GM12872 (cell line): Measurements from ENCODE around the gene AKAP13.

Experiments used
- CTCF ChIP-seq: IDR thresholded peaks from 3 replicates; pipeline ENCODE4 v1.5.1; 2011; ENCODE audit warnings: low read depth, mild to moderate bottlenecking, low read length, moderate library complexity; ENCODE audit not compliant: insufficient read depth

Gene AKAP13

GRCh38 chr15:85606738-85607137 is 226.3 kb downstream of the AKAP13 start:
- no peak for TF ChIP-seq CTCF

- no peak for TF ChIP-seq CTCF
Observed at GRCh38 chr15:85607141-85607806, 226.9 kb downstream of the AKAP13 start.

- no peak for TF ChIP-seq CTCF
Observed at GRCh38 chr15:85607842-85608241, 227.4 kb downstream of the AKAP13 start.

DNA sequence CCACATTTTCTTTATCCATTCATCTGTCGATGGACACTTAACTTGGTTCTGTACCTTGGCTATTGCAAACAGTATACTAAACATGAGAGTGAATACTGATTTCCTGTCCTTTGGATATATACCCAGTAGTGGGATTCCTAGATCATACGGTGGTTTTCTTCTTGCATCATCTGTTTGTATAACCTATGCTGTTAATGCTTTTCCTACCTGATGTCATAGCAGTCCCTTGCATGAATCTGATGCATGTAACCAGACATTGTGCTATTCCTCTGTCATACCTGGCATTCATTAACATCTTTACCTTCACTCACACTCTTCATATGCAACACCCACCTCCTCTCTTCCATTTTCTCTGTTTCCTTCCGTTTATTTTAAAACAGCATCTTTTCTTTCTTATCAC is 229.1 kb downstream of the AKAP13 start:
- no peak for TF ChIP-seq CTCF

DNA sequence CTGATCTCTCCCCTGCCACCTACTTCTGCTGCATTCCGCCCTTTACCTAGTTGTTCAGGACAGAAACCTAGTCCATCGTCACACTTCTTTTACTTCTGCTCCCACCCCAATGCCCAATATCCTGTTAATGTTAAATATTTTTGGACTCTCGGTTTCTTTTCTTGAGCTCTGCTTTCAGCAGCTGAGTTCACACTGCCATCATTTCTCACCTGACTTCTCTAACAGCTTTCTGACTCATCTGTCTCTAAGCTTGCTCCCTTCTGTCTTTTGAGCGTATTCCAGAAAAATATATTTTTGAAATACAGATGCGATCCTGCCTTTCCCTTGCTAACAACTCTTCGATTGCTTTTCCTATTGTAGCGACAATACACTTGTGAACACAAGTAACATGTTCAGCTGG is 231.0 kb downstream of the AKAP13 start:
- TF ChIP-seq CTCF = no peak

DNA sequence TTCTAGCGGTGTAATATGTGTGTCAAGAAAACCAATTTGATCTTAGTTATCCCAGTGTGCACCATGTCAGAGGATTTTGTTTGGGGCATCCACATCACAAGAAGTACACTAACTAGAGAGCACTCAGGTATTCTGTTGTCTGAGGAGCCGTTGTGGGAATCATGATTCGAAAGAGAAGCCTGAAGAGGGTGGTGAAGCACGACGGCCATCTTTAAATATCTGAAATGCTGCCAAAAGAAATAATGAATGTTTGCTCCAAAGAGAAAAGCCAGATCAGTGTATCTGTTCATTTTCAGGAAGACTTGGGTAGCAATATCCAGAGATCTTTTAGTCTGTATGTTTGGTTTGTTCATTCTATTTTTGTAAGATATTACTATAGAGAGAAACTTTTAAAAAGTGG is 233.7 kb downstream of the AKAP13 start:
- no peak for TF ChIP-seq CTCF

- TF ChIP-seq CTCF = peak; percentile 72
Observed at GRCh38 chr15:85615930-85616329, 235.5 kb downstream of the AKAP13 start.

DNA sequence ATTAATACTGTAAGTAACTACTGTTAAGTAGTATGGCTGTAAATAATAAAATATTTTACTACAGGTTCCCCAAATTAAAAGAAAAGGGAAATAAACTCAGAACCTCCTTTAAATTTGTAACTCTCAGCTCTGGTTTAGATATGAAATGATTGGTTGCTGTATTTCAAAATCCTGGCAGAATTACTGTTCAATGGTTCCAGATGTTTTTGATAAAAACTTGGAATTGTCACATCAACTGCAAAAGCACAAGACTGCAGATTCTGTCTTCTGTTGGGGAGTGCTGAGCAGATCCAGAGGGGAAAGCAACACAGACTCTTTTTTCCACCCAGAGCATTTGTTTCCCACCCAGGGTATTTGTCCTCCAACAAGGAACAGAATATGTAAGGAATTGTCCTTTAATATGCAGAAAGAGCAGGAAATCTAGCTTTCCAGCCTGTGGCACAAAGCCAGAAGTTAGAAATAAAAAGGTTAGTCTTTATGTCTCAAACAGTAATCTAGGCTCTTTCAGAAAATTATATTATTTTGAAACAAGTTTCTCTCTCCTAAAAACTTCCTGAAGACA is 236.2 kb downstream of the AKAP13 start:
- TF ChIP-seq CTCF = no peak
